ENCODE data around the gene ZNF536. TPM values are rescaled to one million over a fixed set of nuclear protein-coding genes. Genes with fewer than 3 reads are reported as not detected.
"Not testable (repeated sequence)": the region's sequence is repeated elsewhere in the genome, so short reads cannot be mapped to it uniquely, and the experiment has no call there.

The ZNF536 gene
- total RNA-seq, 1 experiment from 2014 or later: not detected

DNA sequence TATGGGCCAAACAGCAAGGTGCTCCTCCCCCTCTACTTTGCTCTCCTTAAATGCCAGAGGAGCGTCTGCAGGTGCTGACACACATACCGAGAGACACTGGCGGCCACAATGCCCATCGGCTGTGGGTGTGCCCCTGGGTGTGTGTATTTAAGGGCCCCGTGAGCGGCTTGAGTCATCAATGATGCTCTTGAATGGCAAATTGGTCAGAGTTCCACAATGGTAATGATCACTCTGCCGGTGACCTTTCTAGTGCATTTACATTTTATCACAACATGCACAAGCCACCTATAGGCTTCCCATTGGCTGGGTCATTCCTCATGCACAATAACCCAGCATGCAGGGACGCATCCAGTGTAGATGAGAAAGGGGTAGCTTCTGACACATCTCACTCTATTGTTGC is 124.8 kb downstream of the ZNF536 start:
- H3K9me3 ChIP-seq: no peaks in the 10 kb centered on the region
- Mint-ChIP-seq H3K4me3 (ENCODE audit: unreplicated experiment) (no peak overlapping the region), H3K27me3 (ENCODE audit: insufficient read depth, unreplicated experiment) (peaks cover 18% of the 10 kb centered on the region), H3K36me3 (ENCODE audit: insufficient read depth, unreplicated experiment) (no peaks in the 10 kb centered on the region), H3K27ac (ENCODE audit: unreplicated experiment) (no peak overlapping the region), H3K9me3 (ENCODE audit: unreplicated experiment) (no peaks in the 10 kb centered on the region), H3K4me1 (ENCODE audit: low read depth, unreplicated experiment) (no peaks in the 10 kb centered on the region)
- no peaks in the 10 kb centered on the region for H3K4me1 ChIP-seq
- intact Hi-C loops (cut with micrococcal nuclease; ENCODE audit: unreplicated experiment): no loop called here
- CTCF ChIA-PET: no interaction called here
- no peaks in the 10 kb centered on the region; the same call in 1 of the 2 replicates for H3K27me3 ChIP-seq (replicated peaks; ENCODE audit: control insufficient read depth, insufficient read depth, low read length)
- DNase-seq: no peak
- no peaks in the 10 kb centered on the region for H3K36me3 ChIP-seq (ENCODE audit: control insufficient read depth, insufficient read depth, low read length)
- POLR2A ChIA-PET: no interaction called here
- no TSS peak for BruUV-seq (replicated peaks)
- H3K4me3 ChIP-seq (ENCODE audit: low read depth, low read length): no peak overlapping the region
- TF ChIP-seq, protein P1, sequence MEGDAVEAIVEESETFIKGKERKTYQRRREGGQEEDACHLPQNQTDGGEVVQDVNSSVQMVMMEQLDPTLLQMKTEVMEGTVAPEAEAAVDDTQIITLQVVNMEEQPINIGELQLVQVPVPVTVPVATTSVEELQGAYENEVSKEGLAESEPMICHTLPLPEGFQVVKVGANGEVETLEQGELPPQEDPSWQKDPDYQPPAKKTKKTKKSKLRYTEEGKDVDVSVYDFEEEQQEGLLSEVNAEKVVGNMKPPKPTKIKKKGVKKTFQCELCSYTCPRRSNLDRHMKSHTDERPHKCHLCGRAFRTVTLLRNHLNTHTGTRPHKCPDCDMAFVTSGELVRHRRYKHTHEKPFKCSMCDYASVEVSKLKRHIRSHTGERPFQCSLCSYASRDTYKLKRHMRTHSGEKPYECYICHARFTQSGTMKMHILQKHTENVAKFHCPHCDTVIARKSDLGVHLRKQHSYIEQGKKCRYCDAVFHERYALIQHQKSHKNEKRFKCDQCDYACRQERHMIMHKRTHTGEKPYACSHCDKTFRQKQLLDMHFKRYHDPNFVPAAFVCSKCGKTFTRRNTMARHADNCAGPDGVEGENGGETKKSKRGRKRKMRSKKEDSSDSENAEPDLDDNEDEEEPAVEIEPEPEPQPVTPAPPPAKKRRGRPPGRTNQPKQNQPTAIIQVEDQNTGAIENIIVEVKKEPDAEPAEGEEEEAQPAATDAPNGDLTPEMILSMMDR (IDR thresholded peaks at IDR 0.05; ENCODE audit: insufficient read depth in 1 of 2, low read depth in 1 of 2, low read length in 1 of 2, severe bottlenecking in 1 of 2, unreplicated experiment in 1 of 2): no peak

DNA sequence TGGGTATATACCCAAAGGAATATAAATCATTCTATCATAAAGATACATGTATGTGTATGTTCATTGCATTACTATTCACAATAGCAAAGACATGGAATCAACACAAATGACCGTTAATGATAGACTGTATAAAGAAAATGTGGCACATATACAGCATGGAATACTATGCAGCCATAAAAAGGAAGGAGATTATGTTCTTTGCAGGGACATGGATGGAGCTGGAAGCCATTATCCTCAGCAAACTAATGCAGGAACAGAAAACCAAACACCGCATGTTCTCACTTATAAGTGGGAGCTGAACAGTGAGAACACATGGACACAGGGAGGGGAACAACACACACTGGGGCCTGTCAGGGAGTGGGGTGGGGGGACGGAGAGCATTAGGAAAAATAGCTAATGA is 125.9 kb downstream of the ZNF536 start:
- POLR2A ChIA-PET; H3K4me3 Mint-ChIP-seq (ENCODE audit: unreplicated experiment); H3K36me3 ChIP-seq (ENCODE audit: control insufficient read depth, insufficient read depth, low read length); BruUV-seq (replicated peaks); intact Hi-C loops (cut with micrococcal nuclease; ENCODE audit: unreplicated experiment); H3K4me1 ChIP-seq; H3K9me3 ChIP-seq; H3K9me3 Mint-ChIP-seq (ENCODE audit: unreplicated experiment); H3K36me3 Mint-ChIP-seq (ENCODE audit: insufficient read depth, unreplicated experiment); H3K27me3 ChIP-seq (replicated peaks; ENCODE audit: control insufficient read depth, insufficient read depth, low read length); DNase-seq; H3K4me3 ChIP-seq (ENCODE audit: low read depth, low read length); H3K4me1 Mint-ChIP-seq (ENCODE audit: low read depth, unreplicated experiment); CTCF ChIA-PET; H3K27ac Mint-ChIP-seq (ENCODE audit: unreplicated experiment): not testable (repeated sequence)
- H3K27me3 Mint-ChIP-seq (ENCODE audit: insufficient read depth, unreplicated experiment): peaks cover 21% of the 10 kb centered on the region

GRCh38 chr19:30498707-30499106 is 126.5 kb downstream of the ZNF536 start:
- Mint-ChIP-seq H3K4me1 (ENCODE audit: low read depth, unreplicated experiment) (no peaks in the 10 kb centered on the region), H3K9me3 (ENCODE audit: unreplicated experiment) (no peaks in the 10 kb centered on the region), H3K36me3 (ENCODE audit: insufficient read depth, unreplicated experiment) (no peaks in the 10 kb centered on the region), H3K27me3 (ENCODE audit: insufficient read depth, unreplicated experiment) (peaks cover 18% of the 10 kb centered on the region), H3K27ac (ENCODE audit: unreplicated experiment) (no peak overlapping the region), H3K4me3 (ENCODE audit: unreplicated experiment) (no peak overlapping the region)
- Histone ChIP-seq H3K4me3 (ENCODE audit: low read depth, low read length) (no peak overlapping the region), H3K4me1 (no peaks in the 10 kb centered on the region), H3K27me3 (replicated peaks; ENCODE audit: control insufficient read depth, insufficient read depth, low read length) (no peaks in the 10 kb centered on the region; the same call in 1 of the 2 replicates), H3K36me3 (ENCODE audit: control insufficient read depth, insufficient read depth, low read length) (no peaks in the 10 kb centered on the region), H3K9me3 (no peaks in the 10 kb centered on the region)
- BruUV-seq (replicated peaks): no TSS peak
- DNase-seq: no peak
- POLR2A ChIA-PET: no interaction called here
- TF ChIP-seq, protein P1 (IDR thresholded peaks at IDR 0.05; ENCODE audit: insufficient read depth in 1 of 2, low read depth in 1 of 2, low read length in 1 of 2, severe bottlenecking in 1 of 2, unreplicated experiment in 1 of 2): no peak
- CTCF ChIA-PET: interaction anchor here (0.7 kb wide), 2 partner anchors 15 to 151 kb away, joined by 3 to 4 read pairs; no protein-coding TSS in a partner anchor
- intact Hi-C loops (cut with micrococcal nuclease; ENCODE audit: unreplicated experiment): no loop called here

- Histone ChIP-seq H3K9me3 (no peaks in the 10 kb centered on the region), H3K36me3 (ENCODE audit: control insufficient read depth, insufficient read depth, low read length) (no peaks in the 10 kb centered on the region), H3K4me1 (no peaks in the 10 kb centered on the region), H3K27me3 (replicated peaks; ENCODE audit: control insufficient read depth, insufficient read depth, low read length) (no peaks in the 10 kb centered on the region), H3K4me3 (ENCODE audit: low read depth, low read length) (no peak overlapping the region)
- no peak for DNase-seq
- BruUV-seq (replicated peaks): no TSS peak
- H3K9me3 Mint-ChIP-seq (ENCODE audit: unreplicated experiment): no peaks in the 10 kb centered on the region
- H3K4me3 Mint-ChIP-seq (ENCODE audit: unreplicated experiment): no peak overlapping the region
- intact Hi-C loops (cut with micrococcal nuclease; ENCODE audit: unreplicated experiment): no loop called here
- CTCF ChIA-PET: no interaction called here
- peaks cover 10% of the 10 kb centered on the region for H3K27me3 Mint-ChIP-seq (ENCODE audit: insufficient read depth, unreplicated experiment)
- H3K4me1 Mint-ChIP-seq (ENCODE audit: low read depth, unreplicated experiment): no peaks in the 10 kb centered on the region
- POLR2A ChIA-PET: no interaction called here
- H3K36me3 Mint-ChIP-seq (ENCODE audit: insufficient read depth, unreplicated experiment): no peaks in the 10 kb centered on the region
- TF ChIP-seq, protein P1 (IDR thresholded peaks at IDR 0.05; ENCODE audit: insufficient read depth in 1 of 2, low read depth in 1 of 2, low read length in 1 of 2, severe bottlenecking in 1 of 2, unreplicated experiment in 1 of 2): no peak
- no peak overlapping the region for H3K27ac Mint-ChIP-seq (ENCODE audit: unreplicated experiment)
Measured at GRCh38 chr19:30504272-30504671, 132.1 kb downstream of the ZNF536 start.
